ENCODE measurements around the gene GSC. TPM values are rescaled to one million over a fixed set of nuclear protein-coding genes. Genes with fewer than 3 reads are reported as not detected.

The GSC gene
- total RNA-seq, 1 donor from 2014 or later: not detected

DNA sequence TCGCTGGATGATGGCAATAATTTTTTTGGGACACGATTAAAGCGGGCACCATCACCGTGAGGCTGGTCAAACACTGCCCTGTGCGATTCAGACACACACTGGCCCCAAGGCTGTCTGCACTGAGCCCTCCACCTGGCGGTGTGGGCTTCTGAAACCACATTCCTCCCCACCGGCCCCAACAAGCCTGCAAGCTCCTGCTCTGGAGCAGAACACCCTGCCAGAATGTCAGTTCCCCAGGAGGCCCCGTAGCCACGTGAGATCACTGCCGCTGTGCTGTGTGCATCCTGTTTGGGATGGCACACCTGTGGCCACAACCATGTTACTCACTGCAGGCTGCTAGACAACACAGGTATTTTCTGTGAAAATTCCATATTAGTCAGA, 7.9 kb downstream of the GSC start:
- no peaks in the 10 kb centered on the region for H3K36me3 Mint-ChIP-seq (ENCODE audit: low read depth, unreplicated experiment)
- H3K27me3 Mint-ChIP-seq (ENCODE audit: unreplicated experiment): peaks cover 5% of the 10 kb centered on the region
- no peak overlapping the region for H3K27ac Mint-ChIP-seq (ENCODE audit: unreplicated experiment)
- no peaks in the 10 kb centered on the region for H3K9me3 Mint-ChIP-seq (ENCODE audit: unreplicated experiment)
- no peak for TF ChIP-seq CTCF (IDR thresholded peaks at IDR 0.05; ENCODE audit: unreplicated experiment)
- no peak overlapping the region for H3K4me3 Mint-ChIP-seq (ENCODE audit: unreplicated experiment)
- no peak for DNase-seq (ENCODE audit: low spot score)
- no peaks in the 10 kb centered on the region for H3K4me1 Mint-ChIP-seq (ENCODE audit: unreplicated experiment)

- no peak for DNase-seq (ENCODE audit: low spot score)
- H3K9me3 Mint-ChIP-seq (ENCODE audit: unreplicated experiment): no peaks in the 10 kb centered on the region
- no peaks in the 10 kb centered on the region for H3K4me1 Mint-ChIP-seq (ENCODE audit: unreplicated experiment)
- H3K4me3 Mint-ChIP-seq (ENCODE audit: unreplicated experiment): no peak overlapping the region
- TF ChIP-seq CTCF (IDR thresholded peaks at IDR 0.05; ENCODE audit: unreplicated experiment): no peak
- no peak overlapping the region for H3K27ac Mint-ChIP-seq (ENCODE audit: unreplicated experiment)
- peaks cover 4% of the 10 kb centered on the region for H3K27me3 Mint-ChIP-seq (ENCODE audit: unreplicated experiment)
- no peaks in the 10 kb centered on the region for H3K36me3 Mint-ChIP-seq (ENCODE audit: low read depth, unreplicated experiment)
Measured at GRCh38 chr14:94761348-94761996, 8.4 kb downstream of the GSC start.

DNA sequence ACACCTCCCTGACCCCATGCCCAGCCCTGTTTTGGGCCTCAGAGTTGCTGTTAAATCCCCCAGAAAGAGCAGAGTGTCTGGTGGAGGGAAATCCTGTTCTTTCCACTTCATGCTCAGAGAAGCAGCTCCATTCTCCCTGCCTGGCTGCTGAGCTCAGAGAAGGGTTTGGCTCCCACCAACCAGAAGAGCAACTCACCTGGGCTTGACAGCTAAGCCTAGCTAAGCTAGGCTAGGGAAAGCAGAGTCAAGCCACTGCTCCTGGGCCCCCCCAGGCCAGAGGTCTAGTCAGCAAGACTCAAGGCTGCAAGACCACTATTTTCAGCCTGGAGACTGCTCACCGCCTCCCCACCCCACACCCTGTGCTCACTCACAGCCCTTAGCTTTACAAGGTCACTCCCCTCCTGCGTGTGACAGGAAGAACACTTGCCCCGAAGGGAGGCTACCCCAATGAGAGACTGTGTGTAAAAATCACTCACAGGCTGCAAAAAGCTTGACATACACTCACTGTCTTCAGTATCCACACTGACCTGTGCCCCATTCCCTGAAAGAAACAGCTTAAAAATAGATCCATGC, 13.5 kb downstream of the GSC start:
- no peak overlapping the region for H3K4me3 Mint-ChIP-seq (ENCODE audit: unreplicated experiment)
- no peaks in the 10 kb centered on the region for H3K4me1 Mint-ChIP-seq (ENCODE audit: unreplicated experiment)
- DNase-seq (ENCODE audit: low spot score): no peak
- H3K27ac Mint-ChIP-seq (ENCODE audit: unreplicated experiment): no peak overlapping the region
- no peaks in the 10 kb centered on the region for H3K9me3 Mint-ChIP-seq (ENCODE audit: unreplicated experiment)
- no peaks in the 10 kb centered on the region for H3K27me3 Mint-ChIP-seq (ENCODE audit: unreplicated experiment)
- no peak for TF ChIP-seq CTCF (IDR thresholded peaks at IDR 0.05; ENCODE audit: unreplicated experiment)
- no peaks in the 10 kb centered on the region for H3K36me3 Mint-ChIP-seq (ENCODE audit: low read depth, unreplicated experiment)

DNA sequence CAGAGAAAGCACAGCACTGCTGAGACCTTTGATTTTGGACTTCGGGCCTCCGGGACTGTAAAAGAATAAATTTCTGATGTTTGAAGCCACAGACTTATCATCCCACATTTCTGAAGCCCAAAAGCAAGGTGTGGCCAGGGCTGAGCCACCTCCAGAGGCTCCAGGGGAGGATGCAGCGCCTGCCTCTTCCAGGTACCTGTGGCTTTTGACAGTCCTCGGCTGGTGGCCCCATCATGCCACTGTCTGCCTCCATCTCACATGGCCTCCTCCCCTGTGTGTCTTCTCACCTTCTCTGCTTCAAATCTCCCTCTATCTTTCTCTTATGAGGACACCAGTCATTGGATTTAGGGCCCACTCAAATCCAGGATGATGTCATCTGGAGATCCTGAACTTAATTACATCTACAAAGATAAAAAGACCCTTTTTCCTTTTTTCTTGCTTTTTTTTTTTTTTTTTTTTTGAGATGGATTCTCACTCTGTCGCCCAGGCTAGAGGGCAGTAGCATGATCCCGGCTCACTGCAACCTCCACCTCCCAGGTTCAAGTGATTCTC, 15.4 kb downstream of the GSC start:
- Mint-ChIP-seq H3K36me3 (ENCODE audit: low read depth, unreplicated experiment) (no peaks in the 10 kb centered on the region), H3K27ac (ENCODE audit: unreplicated experiment) (no peak overlapping the region), H3K9me3 (ENCODE audit: unreplicated experiment) (no peaks in the 10 kb centered on the region), H3K27me3 (ENCODE audit: unreplicated experiment) (no peaks in the 10 kb centered on the region), H3K4me3 (ENCODE audit: unreplicated experiment) (no peak overlapping the region), H3K4me1 (ENCODE audit: unreplicated experiment) (no peaks in the 10 kb centered on the region)
- no peak for TF ChIP-seq CTCF (IDR thresholded peaks at IDR 0.05; ENCODE audit: unreplicated experiment)
- DNase-seq (ENCODE audit: low spot score): no peak
